Heart right ventricle (tissue), 16 donors: ENCODE data around the gene KRT37. TPM values are rescaled to one million over a fixed set of nuclear protein-coding genes. Genes with fewer than 3 reads are reported as not detected.
"Not testable (repeated sequence)": the region's sequence is repeated elsewhere in the genome, so short reads cannot be mapped to it uniquely, and the experiment has no call there.

Experiments used
- ATAC-seq, 8 donors: fragments of 200-7000 bp; cut with Tn5 transposase; one replicate each; pipeline ENCODE4 v1.9.1; 2020; ENCODE audit warnings: mild to moderate bottlenecking in 8 of 8, moderate library complexity in 8 of 8, moderate number of reproducible peaks in 1 of 8
- DNase-seq, 2 donors: peaks; one replicate each; pipeline ENCODE4 v3.0.0-alpha.2; 2020
- H3K27ac ChIP-seq, 10 donors: fragments of 200-600 bp; sonication (generic) in 2 of 10; one replicate each; pipeline versions ENCODE4 v1.5.0 to v1.8.0; 2020 to 2022; ENCODE audit warnings: mild to moderate bottlenecking in 3 of 10
- H3K27me3 ChIP-seq, 7 donors: fragments of 200-600 bp; one replicate each; pipeline ENCODE4 v1.8.0; 2021 to 2022; ENCODE audit warnings: mild to moderate bottlenecking in 2 of 7
- H3K36me3 ChIP-seq, 9 donors: fragments of 200-600 bp; sonication (generic) in 1 of 9; one replicate each; pipeline versions ENCODE4 v1.5.0 to v1.8.0; 2020 to 2022; ENCODE audit warnings: mild to moderate bottlenecking in 2 of 9
- H3K4me1 ChIP-seq, 9 donors: fragments of 200-600 bp; sonication (generic) in 1 of 9; one replicate each; pipeline versions ENCODE4 v1.5.0 to v1.8.0; 2020 to 2022; ENCODE audit warnings: mild to moderate bottlenecking in 4 of 9
- H3K4me3 ChIP-seq, 10 donors: fragments of 200-600 bp; sonication (generic) in 2 of 10; one replicate each; pipeline versions ENCODE4 v1.5.0 to v1.8.0; 2020 to 2022; ENCODE audit warnings: mild to moderate bottlenecking in 7 of 10, moderate library complexity in 2 of 10
- H3K9me3 ChIP-seq, 11 donors: fragments of 200-600 bp in 10 of 11; sonication (generic) in 2 of 11; one replicate each; pipeline versions ENCODE4 v1.5.0 to v1.8.0; 2013 to 2022; ENCODE audit warnings: mild to moderate bottlenecking in 2 of 11, control low read depth in 1 of 11, moderate library complexity in 1 of 11
- CTCF ChIP-seq, 9 donors: fragments of 200-600 bp; sonication (generic) in 2 of 9; IDR thresholded peaks; one replicate each; pipeline versions ENCODE4 v1.5.0 to v1.8.0; 2021 to 2022; ENCODE audit warnings: antibody characterized with exemption in 9 of 9, mild to moderate bottlenecking in 5 of 9, moderate library complexity in 1 of 9
- WGBS, 2 donors: extraction: QIAGEN DNeasy Blood & Tissue Kit; methylation state at CpG; one replicate each; pipeline ENCODE4 v1.1.7; 2013; ENCODE audit warnings: inconsistent platforms in 1 of 2; 5-methylcytosine and 5-hydroxymethylcytosine counted together
- intact Hi-C, 10 donors: fragments of 100-400 bp; cut with DNase I; formaldehyde crosslinking; loops; one replicate each; pipeline versions ENCODE4 v1.11.1 to v1.14.2; 2022
- polyA plus RNA-seq, 2 donors: library from polyadenylated mRNA; stranded (reverse); fragments of 200-250 nt; gene quantifications; one replicate each; pipeline ENCODE4 v1.2.3, GENCODE V29; 2013
- total RNA-seq, 10 donors: library from RNA; stranded (reverse); fragmentation: NEBNext Ultra II Directional in 3 of 10; extraction: Animal tissue kit (Norgen Biotek cat#: 25700) in 3 of 10; gene quantifications; one replicate each; pipeline versions ENCODE4 v1.2.1 to v1.2.4, GENCODE V29; 2021 to 2023
- donor health status: Arrhythmogenic right ventricular cardiomyopathy.
- donor health status: ischemic (EF 13 %, LVEDD 7.1; RV severe dilation, severe dysfunction).
- donor health status: healthy with polysubstance abuse.
- donor health status: DM: no; HTN: yes; CAD: no.
- donor health status: DM: no; HTN: no; CAD: no.
- donor health status: ischemic (EF 25% LVEDD 6.9; RV normal size, moderate dysfunction).
- donor health status: ischemic (EF 25% LVEDD 5.7; RV mildly dilated, moderate dysfunction).
- donor health status: healthy.
- donor health status: DM: yes; HTN: yes; CAD: no.
- donor health status: Ischemic cardiomyopathy.
- donor health status: ischemic (EF 35%, LVEDD 5.7; RV mildly dilated, moderate dysfunction).
- donor health status: nonischemic (EF 11% LVEDD 7.7; RV severe dilation, severe dysfunction).
- donor health status: DM: yes; HTN: yes; CAD: no.
- donor health status: PGD.
- donor health status: ischemic (EF 29% LVEDD 5.4; RV normal size, mild dysfunction).
- donor health status: nonischemic (EF 23%, LVEDD 6.1; RV moderate dilation, normal function).

The KRT37 gene
- total and polyA plus RNA-seq, 12 donors = not detected

- TF ChIP-seq CTCF (IDR thresholded peaks at IDR 0.05) = no peak
- ATAC-seq = no peak
Measured at GRCh38 chr17:41428591-41429291, 4.4 kb upstream of the KRT37 start.

GRCh38 chr17:41422586-41422985 is 1.8 kb downstream of the KRT37 start:
- 81 to 85% methylated on average over 11 of the region's 11 CpGs for WGBS, 2 donors
- H3K36me3 ChIP-seq, H3K4me3 ChIP-seq, DNase-seq, intact Hi-C loops, H3K4me1 ChIP-seq, H3K27ac ChIP-seq, H3K9me3 ChIP-seq, ATAC-seq: not testable (repeated sequence)
- peaks cover 0 to 16% (median 0%) of the 10 kb centered on the region in 7 donors for H3K27me3 ChIP-seq

More at GRCh38 chr17:41428591-41429291, 4.4 kb upstream of the KRT37 start:
- no peak for DNase-seq
- peaks cover 0 to 20% (median 13%) of the 10 kb centered on the region in 7 donors for H3K27me3 ChIP-seq
- no peak overlapping the region for H3K27ac ChIP-seq
- H3K36me3 ChIP-seq = no peaks in the 10 kb centered on the region
- H3K4me3 ChIP-seq = no peak overlapping the region
- intact Hi-C loops = no loop called here
- H3K9me3 ChIP-seq = no peaks in the 10 kb centered on the region
- 61 to 68% methylated on average over 4 of the region's 4 CpGs for WGBS, 2 donors
- peaks cover 0 to 2% (median 0%) of the 10 kb centered on the region in 9 donors for H3K4me1 ChIP-seq

GRCh38 chr17:41421617-41422016 is 2.8 kb downstream of the KRT37 start:
- H3K9me3 ChIP-seq = no peaks in the 10 kb centered on the region
- intact Hi-C loops = no loop called here
- H3K27me3 ChIP-seq = peaks cover 0 to 16% (median 0%) of the 10 kb centered on the region in 7 donors
- peaks cover 0 to 5% (median 0%) of the 10 kb centered on the region in 9 donors for H3K4me1 ChIP-seq
- H3K4me3 ChIP-seq = no peak overlapping the region
- TF ChIP-seq CTCF (IDR thresholded peaks at IDR 0.05) = no peak
- DNase-seq = no peak
- H3K27ac ChIP-seq = no peak overlapping the region
- H3K36me3 ChIP-seq = no peaks in the 10 kb centered on the region
- WGBS, 2 donors = 72 to 73% methylated on average over 4 of the region's 4 CpGs
- no peak for ATAC-seq

GRCh38 chr17:41421116-41421515 is 3.3 kb downstream of the KRT37 start:
- no peak for DNase-seq
- no peak for ATAC-seq
- Histone ChIP-seq H3K36me3 (no peaks in the 10 kb centered on the region), H3K27me3 (peaks cover 0 to 16% (median 0%) of the 10 kb centered on the region in 7 donors), H3K4me3 (no peak overlapping the region), H3K27ac (no peak overlapping the region), H3K4me1 (peaks cover 0 to 10% (median 4%) of the 10 kb centered on the region in 9 donors), H3K9me3 (no peaks in the 10 kb centered on the region)
- 79 to 80% methylated on average over 9 of the region's 9 CpGs for WGBS, 2 donors
- intact Hi-C loops = no loop called here
- no peak for TF ChIP-seq CTCF (IDR thresholded peaks at IDR 0.05)

- no peaks in the 10 kb centered on the region for H3K36me3 ChIP-seq
- no peak for TF ChIP-seq CTCF (IDR thresholded peaks at IDR 0.05)
- WGBS, 2 donors = 64 to 70% methylated on average over 4 of the region's 4 CpGs
- ATAC-seq = no peak
- H3K4me1 ChIP-seq = peaks cover 0 to 19% (median 7%) of the 10 kb centered on the region in 9 donors
- no peak overlapping the region for H3K27ac ChIP-seq
- intact Hi-C loops = no loop called here
- no peak overlapping the region for H3K4me3 ChIP-seq
- no peak for DNase-seq
- H3K27me3 ChIP-seq = peaks cover 0 to 16% (median 0%) of the 10 kb centered on the region in 7 donors
- H3K9me3 ChIP-seq = no peaks in the 10 kb centered on the region
Measured at GRCh38 chr17:41420134-41420533, 4.3 kb downstream of the KRT37 start.
